GM21619 (cell line): ENCODE data around the gene ARHGEF12.

Experiments
- ATAC-seq: cut with Tn5 transposase; IDR thresholded peaks from one replicate; pipeline ENCODE4 v1.9.1; 2021; ENCODE audit not compliant: unreplicated experiment

ARHGEF12 gene

GRCh38 chr11:120383518-120384155 is 47.4 kb downstream of the ARHGEF12 start:
- no peak for ATAC-seq

- no peak for ATAC-seq
Measured at GRCh38 chr11:120384476-120384875, 48.3 kb downstream of the ARHGEF12 start.

- no peak for ATAC-seq
Measured at GRCh38 chr11:120385110-120385509, 48.9 kb downstream of the ARHGEF12 start.

- no peak for ATAC-seq
Measured at GRCh38 chr11:120385655-120386054, 49.4 kb downstream of the ARHGEF12 start.

- ATAC-seq: no peak
Measured at GRCh38 chr11:120386318-120386717, 50.1 kb downstream of the ARHGEF12 start.

- ATAC-seq: no peak
Measured at GRCh38 chr11:120386774-120387371, 50.7 kb downstream of the ARHGEF12 start.

GRCh38 chr11:120388261-120388660 is 52.0 kb downstream of the ARHGEF12 start:
- no peak for ATAC-seq

- ATAC-seq: no peak
Measured at GRCh38 chr11:120389693-120390584, 53.7 kb downstream of the ARHGEF12 start.

GRCh38 chr11:120390585-120390922 is 54.3 kb downstream of the ARHGEF12 start:
- ATAC-seq: no peak

GRCh38 chr11:120391292-120391691 is 55.1 kb downstream of the ARHGEF12 start:
- no peak for ATAC-seq

GRCh38 chr11:120391854-120392253 is 55.6 kb downstream of the ARHGEF12 start:
- no peak for ATAC-seq

GRCh38 chr11:120392314-120392713 is 56.1 kb downstream of the ARHGEF12 start:
- no peak for ATAC-seq

- ATAC-seq: no peak
Measured at GRCh38 chr11:120392793-120393192, 56.6 kb downstream of the ARHGEF12 start.

GRCh38 chr11:120394119-120394518 is 57.9 kb downstream of the ARHGEF12 start:
- no peak for ATAC-seq

- ATAC-seq: no peak
Measured at GRCh38 chr11:120395778-120396177, 59.6 kb downstream of the ARHGEF12 start.

GRCh38 chr11:120398132-120398531 is 61.9 kb downstream of the ARHGEF12 start:
- no peak for ATAC-seq

GRCh38 chr11:120399307-120399706 is 63.1 kb downstream of the ARHGEF12 start:
- no peak for ATAC-seq

- ATAC-seq: no peak
Measured at GRCh38 chr11:120400564-120401364, 64.6 kb downstream of the ARHGEF12 start.

- no peak for ATAC-seq
Measured at GRCh38 chr11:120401506-120401905, 65.3 kb downstream of the ARHGEF12 start.

GRCh38 chr11:120403966-120404365 is 67.8 kb downstream of the ARHGEF12 start:
- no peak for ATAC-seq

- no peak for ATAC-seq
Measured at GRCh38 chr11:120404495-120404894, 68.3 kb downstream of the ARHGEF12 start.
